HepG2 (cell line): ENCODE data around the gene DUSP15. TPM values are rescaled to one million over a fixed set of nuclear protein-coding genes. Genes with fewer than 3 reads are reported as not detected.

Source experiments
- BORCS8-MEF2B ChIP-seq: sonication (generic); formaldehyde crosslinking; IDR thresholded peaks from 2 replicates; pipeline ENCODE4 v1.8.0; 2022; ENCODE audit warnings: mild to moderate bottlenecking, missing genetic modification reagents
- DNMT1 ChIP-seq: sonication (generic); formaldehyde crosslinking; IDR thresholded peaks from 2 replicates; pipeline ENCODE4 v1.5.1; 2020; ENCODE audit warnings: mild to moderate bottlenecking, missing genetic modification reagents
- ETS1 ChIP-seq: sonication (generic); formaldehyde crosslinking; IDR thresholded peaks from 2 replicates; pipeline ENCODE4 v1.4.0; 2020; ENCODE audit warnings: missing genetic modification reagents
- GTF2F1 ChIP-seq: fragments of 150-350 bp; IDR thresholded peaks from 2 replicates; pipeline ENCODE4 v1.6.1; 2014; ENCODE audit warnings: low read length
- LBX2 ChIP-seq: sonication (generic); formaldehyde crosslinking; IDR thresholded peaks from 2 replicates; pipeline ENCODE4 v1.5.0; 2020; ENCODE audit warnings: missing genetic modification reagents, mild to moderate bottlenecking, borderline replicate concordance
- NKX3-1 ChIP-seq: sonication (generic); formaldehyde crosslinking; IDR thresholded peaks from 2 replicates; pipeline ENCODE4 v1.5.0; 2020; ENCODE audit warnings: missing genetic modification reagents
- SP5 ChIP-seq: IDR thresholded peaks from 2 replicates; pipeline ENCODE4 v1.6.1; 2016; ENCODE audit warnings: low read depth, borderline replicate concordance
- TGIF2 ChIP-seq: IDR thresholded peaks from 2 replicates; pipeline ENCODE4 v1.6.1; 2016; ENCODE audit warnings: control low read depth, missing compliant biosample characterization
- ZBTB20 ChIP-seq: sonication (generic); formaldehyde crosslinking; IDR thresholded peaks from 2 replicates; pipeline ENCODE4 v1.8.1; 2023; ENCODE audit warnings: missing genetic modification reagents, low read depth, mild to moderate bottlenecking, borderline replicate concordance
- ZFP37 ChIP-seq: sonication (generic); formaldehyde crosslinking; IDR thresholded peaks from 2 replicates; pipeline ENCODE4 v1.4.0; 2020; ENCODE audit warnings: missing genetic modification reagents, borderline replicate concordance
- ZNF331 ChIP-seq: sonication (generic); formaldehyde crosslinking; IDR thresholded peaks from 2 replicates; pipeline ENCODE4 v1.4.0; 2020; ENCODE audit warnings: missing genetic modification reagents
- ZNF710 ChIP-seq: sonication (generic); formaldehyde crosslinking; IDR thresholded peaks from 2 replicates; pipeline ENCODE4 v1.5.0; 2020; ENCODE audit warnings: mild to moderate bottlenecking, missing genetic modification reagents, borderline replicate concordance
- ZNF737 ChIP-seq: sonication (generic); formaldehyde crosslinking; IDR thresholded peaks from 2 replicates; pipeline ENCODE4 v1.5.0; 2020; ENCODE audit warnings: missing genetic modification reagents, mild to moderate bottlenecking, borderline replicate concordance
- ZNF749 ChIP-seq: sonication (generic); formaldehyde crosslinking; IDR thresholded peaks from 2 replicates; pipeline ENCODE4 v1.8.0; 2022; ENCODE audit warnings: mild to moderate bottlenecking, missing genetic modification reagents, moderate library complexity, borderline replicate concordance
- ZNF773 ChIP-seq: sonication (generic); formaldehyde crosslinking; IDR thresholded peaks from 2 replicates; pipeline ENCODE4 v1.4.0; 2020; ENCODE audit warnings: missing genetic modification reagents, borderline replicate concordance
- ZNF776 ChIP-seq: sonication (generic); formaldehyde crosslinking; IDR thresholded peaks from 2 replicates; pipeline ENCODE4 v1.4.0; 2020; ENCODE audit warnings: mild to moderate bottlenecking, missing genetic modification reagents
- polyA plus RNA-seq, 8 experiments: library from polyadenylated mRNA; depleted of rRNA in 3 of 8; stranded (reverse) in 7 of 8; unstranded in 1 of 8; fragments of >200 nt; fragmentation: Illumina TruSeq in 4 of 8; extraction: Trizol in 4 of 8; gene quantifications; 2 replicates each; pipeline versions ENCODE4 v1.2.1 to v1.2.3, GENCODE V29; 2011 to 2016; ENCODE audit warnings: low read depth in 4 of 8, missing spikeins in 1 of 8, mixed read lengths in 1 of 8; ENCODE audit not compliant: insufficient read depth in 1 of 8
- total RNA-seq, 5 experiments: library from RNA; depleted of rRNA; stranded (reverse); fragments of >200 nt; fragmentation: Illumina TruSeq; extraction: Trizol; gene quantifications; 2 replicates each; pipeline ENCODE4 v1.2.3, GENCODE V29; 2016; ENCODE audit warnings: low read depth in 1 of 5
- TF ChIP-seq, protein P1 (sequence below): sonication (generic); formaldehyde crosslinking; IDR thresholded peaks from 2 replicates; pipeline ENCODE4; 2020; ENCODE audit warnings: missing genetic modification reagents, mild to moderate bottlenecking, borderline replicate concordance
- TF ChIP-seq, protein P2 (sequence below): sonication (generic); formaldehyde crosslinking; IDR thresholded peaks from 2 replicates; pipeline ENCODE4 v1.4.0; 2020; ENCODE audit warnings: mild to moderate bottlenecking, missing genetic modification reagents
- TF ChIP-seq, protein P3 (sequence below): sonication (generic); formaldehyde crosslinking; IDR thresholded peaks from 2 replicates; pipeline ENCODE4 v1.8.0; 2022; ENCODE audit warnings: low read depth, missing genetic modification reagents

The DUSP15 gene
- total and polyA plus RNA-seq, 2 of the 13 experiments (the other 11 are each of a cell fraction or from before 2014, with no cell fraction given), result 0.17 to 0.93 TPM

- TF ChIP-seq ETS1 (CRISPR knock-in tag) (no peak), NKX3-1 (CRISPR knock-in tag) (no peak), BORCS8-MEF2B (CRISPR knock-in tag) (0 out of 2 replicates have a peak, but pooled peaks have one; percentile 2), ZNF737 (CRISPR knock-in tag) (no peak), ZBTB20 (no peak), GTF2F1 (no peak), ZFP37 (CRISPR knock-in tag) (no peak), SP5 (no peak), ZNF749 (CRISPR knock-in tag) (no peak), ZNF331 (no peak), DNMT1 (CRISPR knock-in tag) (0 out of 2 replicates have a peak, but pooled peaks have one; percentile 58), ZNF776 (peak; percentile 75; the same call in 1 of the 2 replicates), TGIF2 (CRISPR knock-in tag) (0 out of 2 replicates have a peak, but pooled peaks have one; percentile 58), LBX2 (CRISPR knock-in tag) (0 out of 2 replicates have a peak, but pooled peaks have one; percentile 74), ZNF773 (CRISPR knock-in tag) (peak; percentile 57; the same call in 1 of the 2 replicates), ZNF710 (CRISPR knock-in tag) (peak; percentile 56; the same call in 1 of the 2 replicates)
- TF ChIP-seq, protein P1, sequence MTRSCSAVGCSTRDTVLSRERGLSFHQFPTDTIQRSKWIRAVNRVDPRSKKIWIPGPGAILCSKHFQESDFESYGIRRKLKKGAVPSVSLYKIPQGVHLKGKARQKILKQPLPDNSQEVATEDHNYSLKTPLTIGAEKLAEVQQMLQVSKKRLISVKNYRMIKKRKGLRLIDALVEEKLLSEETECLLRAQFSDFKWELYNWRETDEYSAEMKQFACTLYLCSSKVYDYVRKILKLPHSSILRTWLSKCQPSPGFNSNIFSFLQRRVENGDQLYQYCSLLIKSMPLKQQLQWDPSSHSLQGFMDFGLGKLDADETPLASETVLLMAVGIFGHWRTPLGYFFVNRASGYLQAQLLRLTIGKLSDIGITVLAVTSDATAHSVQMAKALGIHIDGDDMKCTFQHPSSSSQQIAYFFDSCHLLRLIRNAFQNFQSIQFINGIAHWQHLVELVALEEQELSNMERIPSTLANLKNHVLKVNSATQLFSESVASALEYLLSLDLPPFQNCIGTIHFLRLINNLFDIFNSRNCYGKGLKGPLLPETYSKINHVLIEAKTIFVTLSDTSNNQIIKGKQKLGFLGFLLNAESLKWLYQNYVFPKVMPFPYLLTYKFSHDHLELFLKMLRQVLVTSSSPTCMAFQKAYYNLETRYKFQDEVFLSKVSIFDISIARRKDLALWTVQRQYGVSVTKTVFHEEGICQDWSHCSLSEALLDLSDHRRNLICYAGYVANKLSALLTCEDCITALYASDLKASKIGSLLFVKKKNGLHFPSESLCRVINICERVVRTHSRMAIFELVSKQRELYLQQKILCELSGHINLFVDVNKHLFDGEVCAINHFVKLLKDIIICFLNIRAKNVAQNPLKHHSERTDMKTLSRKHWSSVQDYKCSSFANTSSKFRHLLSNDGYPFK, result no peak
- TF ChIP-seq, protein P2, sequence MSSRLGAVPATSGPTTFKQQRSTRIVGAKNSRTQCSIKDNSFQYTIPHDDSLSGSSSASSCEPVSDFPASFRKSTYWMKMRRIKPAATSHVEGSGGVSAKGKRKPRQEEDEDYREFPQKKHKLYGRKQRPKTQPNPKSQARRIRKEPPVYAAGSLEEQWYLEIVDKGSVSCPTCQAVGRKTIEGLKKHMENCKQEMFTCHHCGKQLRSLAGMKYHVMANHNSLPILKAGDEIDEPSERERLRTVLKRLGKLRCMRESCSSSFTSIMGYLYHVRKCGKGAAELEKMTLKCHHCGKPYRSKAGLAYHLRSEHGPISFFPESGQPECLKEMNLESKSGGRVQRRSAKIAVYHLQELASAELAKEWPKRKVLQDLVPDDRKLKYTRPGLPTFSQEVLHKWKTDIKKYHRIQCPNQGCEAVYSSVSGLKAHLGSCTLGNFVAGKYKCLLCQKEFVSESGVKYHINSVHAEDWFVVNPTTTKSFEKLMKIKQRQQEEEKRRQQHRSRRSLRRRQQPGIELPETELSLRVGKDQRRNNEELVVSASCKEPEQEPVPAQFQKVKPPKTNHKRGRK (CRISPR knock-in tag), result no peak
- TF ChIP-seq, protein P3, sequence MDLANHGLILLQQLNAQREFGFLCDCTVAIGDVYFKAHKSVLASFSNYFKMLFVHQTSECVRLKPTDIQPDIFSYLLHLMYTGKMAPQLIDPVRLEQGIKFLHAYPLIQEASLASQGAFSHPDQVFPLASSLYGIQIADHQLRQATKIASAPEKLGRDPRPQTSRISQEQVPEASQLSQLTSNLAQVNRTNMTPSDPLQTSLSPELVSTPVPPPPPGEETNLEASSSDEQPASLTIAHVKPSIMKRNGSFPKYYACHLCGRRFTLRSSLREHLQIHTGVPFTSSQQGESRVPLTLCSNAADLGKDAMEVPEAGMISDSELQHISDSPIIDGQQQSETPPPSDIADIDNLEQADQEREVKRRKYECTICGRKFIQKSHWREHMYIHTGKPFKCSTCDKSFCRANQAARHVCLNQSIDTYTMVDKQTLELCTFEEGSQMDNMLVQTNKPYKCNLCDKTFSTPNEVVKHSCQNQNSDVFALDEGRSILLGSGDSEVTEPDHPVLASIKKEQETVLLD (CRISPR knock-in tag), result peak; percentile 38
Measured at GRCh38 chr20:31869942-31870725, at the start of gene DUSP15, which contains the start of gene TTLL9 (continued).
